OCI-LY1 (cell line): Measurements from ENCODE around the gene PRPH.

Experiments
- H2AFZ ChIP-seq: fragments of 200-600 bp; sonication (generic), shearing (Covaris generic); 2 replicates; pipeline ENCODE4 v1.6.0; 2014; ENCODE audit warnings: antibody characterized with exemption, mild to moderate bottlenecking, low read length
- H3F3A ChIP-seq: fragments of 200-600 bp; sonication (generic), shearing (Covaris generic); 2 replicates; pipeline ENCODE4 v1.6.0; 2014; ENCODE audit warnings: mild to moderate bottlenecking, antibody characterized with exemption, low read length, moderate library complexity; ENCODE audit not compliant: insufficient read depth
- H3K27ac ChIP-seq: fragments of 200-600 bp; sonication (generic); 2 replicates; pipeline ENCODE4 v1.5.1; 2014; ENCODE audit warnings: low read length, mixed run types, mild to moderate bottlenecking, low read depth; ENCODE audit not compliant: poor library complexity, severe bottlenecking
- H3K27me3 ChIP-seq: fragments of 200-600 bp; sonication (generic); 2 replicates; pipeline ENCODE4 v1.6.0; 2014; ENCODE audit warnings: antibody characterized with exemption, mild to moderate bottlenecking, low read length, moderate library complexity; ENCODE audit not compliant: insufficient read depth
- H3K36me3 ChIP-seq: fragments of 200-600 bp; sonication (generic); 2 replicates; pipeline ENCODE4 v1.6.1; 2014; ENCODE audit warnings: mild to moderate bottlenecking, antibody characterized with exemption, low read length, moderate library complexity, mixed read lengths; ENCODE audit not compliant: insufficient read depth
- H3K4me1 ChIP-seq: fragments of 200-600 bp; sonication (generic); 2 replicates; pipeline ENCODE4 v1.5.1; 2014; ENCODE audit warnings: mild to moderate bottlenecking, low read length, moderate library complexity; ENCODE audit not compliant: insufficient read depth, severe bottlenecking
- H3K4me2 ChIP-seq: fragments of 200-600 bp; sonication (generic), shearing (Covaris generic); 2 replicates; pipeline ENCODE4 v1.6.1; 2014; ENCODE audit warnings: low read length
- H3K4me3 ChIP-seq: fragments of 200-600 bp; sonication (generic); 2 replicates; pipeline ENCODE4 v1.5.1; 2014; ENCODE audit warnings: low read length, low read depth, mild to moderate bottlenecking, mixed read lengths; ENCODE audit not compliant: poor library complexity, severe bottlenecking
- H3K79me2 ChIP-seq: fragments of 200-600 bp; shearing (Covaris generic); 2 replicates; pipeline ENCODE4 v1.6.1; 2016; ENCODE audit warnings: mixed run types, low read length, mixed read lengths; ENCODE audit not compliant: insufficient read depth
- H3K9ac ChIP-seq: fragments of 200-600 bp; sonication (generic), shearing (Covaris generic); 2 replicates; pipeline ENCODE4 v1.6.1; 2014; ENCODE audit warnings: mild to moderate bottlenecking, low read length, mixed read lengths
- H3K9me2 ChIP-seq: fragments of 200-600 bp; sonication (generic), shearing (Covaris generic); 2 replicates; pipeline ENCODE4 v1.6.1; 2014; ENCODE audit warnings: low read depth, mild to moderate bottlenecking, low read length, mixed read lengths
- H3K9me3 ChIP-seq: fragments of 200-600 bp; shearing (Covaris generic); 2 replicates; pipeline ENCODE4 v1.6.1; 2014; ENCODE audit warnings: low read length, mixed read lengths
- H4K20me1 ChIP-seq: fragments of 200-600 bp; sonication (generic), shearing (Covaris generic); 2 replicates; pipeline ENCODE4 v1.6.0; 2016; ENCODE audit warnings: mild to moderate bottlenecking, low read length; ENCODE audit not compliant: insufficient read depth
- CTCF ChIP-seq: fragments of 200-600 bp; sonication (generic), shearing (Covaris generic); IDR thresholded peaks from 2 replicates; pipeline ENCODE4 v1.5.1; 2017; ENCODE audit warnings: mild to moderate bottlenecking, antibody characterized with exemption, low read length, moderate library complexity, mixed read lengths
- EZH2 ChIP-seq: fragments of 200-600 bp; sonication (generic), shearing (Covaris generic); IDR thresholded peaks from 2 replicates; pipeline ENCODE4 v1.8.0; 2017; ENCODE audit warnings: borderline replicate concordance, mixed run types, mild to moderate bottlenecking, antibody characterized with exemption, low read length, moderate library complexity, mixed read lengths

The PRPH gene

DNA sequence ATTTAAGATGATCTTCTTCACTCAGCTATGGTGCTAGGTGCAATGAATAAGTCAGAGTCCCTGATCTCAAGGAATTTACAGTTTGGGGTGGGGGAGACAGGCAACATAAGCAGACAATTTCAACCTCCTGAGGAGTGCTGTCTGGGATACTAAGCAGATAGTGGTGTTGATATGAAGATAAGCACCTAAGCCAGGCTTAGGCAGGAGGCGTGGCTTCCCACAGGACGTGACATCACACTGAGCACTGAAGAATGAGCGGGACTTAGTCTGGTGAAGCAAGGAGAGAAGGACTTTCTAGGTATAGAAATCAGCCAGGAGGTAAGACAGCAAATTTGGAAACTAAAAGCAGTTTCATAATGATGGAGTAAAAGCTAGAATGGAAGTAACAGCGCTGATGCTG is 6.8 kb downstream of the PRPH start:
- H3K9me2 ChIP-seq = no peaks in the 10 kb centered on the region
- H3K9me3 ChIP-seq = no peaks in the 10 kb centered on the region
- H3K4me1 ChIP-seq = peaks cover 6% of the 10 kb centered on the region
- H4K20me1 ChIP-seq = no peaks in the 10 kb centered on the region
- no peaks in the 10 kb centered on the region for H3K36me3 ChIP-seq
- H3K4me3 ChIP-seq = no peak overlapping the region
- H2AFZ ChIP-seq = no peak overlapping the region
- H3K27ac ChIP-seq = no peak overlapping the region
- TF ChIP-seq EZH2 (no peak), CTCF (no peak)
- no peaks in the 10 kb centered on the region; the same call in 1 of the 2 replicates for H3K27me3 ChIP-seq
- H3K4me2 ChIP-seq = no peak overlapping the region
- no peak overlapping the region for H3K9ac ChIP-seq
- no peaks in the 10 kb centered on the region for H3K79me2 ChIP-seq
- no peaks in the 10 kb centered on the region for H3F3A ChIP-seq

GRCh38 chr12:49304161-49304560 is 9.2 kb downstream of the PRPH start:
- Histone ChIP-seq H3K27me3 (no peaks in the 10 kb centered on the region), H3K4me1 (no peaks in the 10 kb centered on the region), H3K36me3 (no peaks in the 10 kb centered on the region), H3F3A (no peaks in the 10 kb centered on the region), H3K9me3 (no peaks in the 10 kb centered on the region), H3K27ac (no peak overlapping the region), H2AFZ (no peak overlapping the region), H3K9me2 (no peaks in the 10 kb centered on the region), H3K9ac (no peak overlapping the region), H4K20me1 (no peaks in the 10 kb centered on the region), H3K4me3 (no peak overlapping the region), H3K4me2 (no peak overlapping the region), H3K79me2 (no peaks in the 10 kb centered on the region)
- no peak for TF ChIP-seq CTCF

- Histone ChIP-seq H3K9me2 (no peaks in the 10 kb centered on the region), H3K27ac (no peak overlapping the region), H3K9me3 (no peaks in the 10 kb centered on the region), H3K9ac (no peak overlapping the region), H2AFZ (no peak overlapping the region), H3K4me3 (no peak overlapping the region), H3F3A (no peaks in the 10 kb centered on the region), H3K4me1 (no peaks in the 10 kb centered on the region), H4K20me1 (no peaks in the 10 kb centered on the region), H3K79me2 (no peaks in the 10 kb centered on the region), H3K27me3 (no peaks in the 10 kb centered on the region), H3K4me2 (no peak overlapping the region), H3K36me3 (no peaks in the 10 kb centered on the region)
- TF ChIP-seq EZH2 = no peak
- no peak for TF ChIP-seq CTCF
Measured at GRCh38 chr12:49305762-49306510, 11.0 kb downstream of the PRPH start.
